Ovary (tissue), 3 donors: ENCODE results near the gene MEN1.

ENCODE experiments used
- CTCF ChIP-seq, 3 donors: fragments of 450-650 bp in 2 of 3; fragments of 200-600 bp in 1 of 3; IDR thresholded peaks; one replicate each; pipeline versions ENCODE4 v1.5.1 to v1.8.0; 2016 to 2022; ENCODE audit warnings: antibody characterized with exemption in 3 of 3, mild to moderate bottlenecking in 1 of 3
- EP300 ChIP-seq: sonication (generic); formaldehyde crosslinking; IDR thresholded peaks from one replicate; pipeline ENCODE4 v1.6.1; 2017; ENCODE audit warnings: antibody characterized with exemption
- donor health status: DM: no; HTN: no; CAD: no.

- TF ChIP-seq CTCF (IDR thresholded peaks at IDR 0.05) (no peak), EP300 (no peak)
These were observed 22.8 kb upstream of the MEN1 start for GRCh38 chr11:64833198-64833502.
